Coronary artery (tissue), 2 donors: Measurements from ENCODE around the gene PAMR1.
A peak's percentile ranks its signal among the peaks of the same experiment; 100 is the strongest.
"Not testable (repeated sequence)": the region's sequence is repeated elsewhere in the genome, so short reads cannot be mapped to it uniquely, and the experiment has no call there.

Source experiments
- DNase-seq: peaks from one replicate; pipeline ENCODE4 v3.0.0-alpha.2; 2017; ENCODE audit warnings: low spot score
- H3K27ac ChIP-seq, 2 donors: fragments of 200-600 bp; sonication (generic); one replicate each; pipeline ENCODE4 v1.5.1; 2016 to 2019
- H3K4me3 ChIP-seq: fragments of 200-600 bp; sonication (generic); 2 replicates; pipeline ENCODE4 v1.5.1; 2016; ENCODE audit warnings: mild to moderate bottlenecking, moderate library complexity
- TF ChIP-seq, protein P1 (sequence below): fragments of 200-600 bp; sonication (generic); IDR thresholded peaks from one replicate; pipeline ENCODE4 v1.5.1; 2019; ENCODE audit warnings: antibody characterized with exemption

The PAMR1 gene

DNA sequence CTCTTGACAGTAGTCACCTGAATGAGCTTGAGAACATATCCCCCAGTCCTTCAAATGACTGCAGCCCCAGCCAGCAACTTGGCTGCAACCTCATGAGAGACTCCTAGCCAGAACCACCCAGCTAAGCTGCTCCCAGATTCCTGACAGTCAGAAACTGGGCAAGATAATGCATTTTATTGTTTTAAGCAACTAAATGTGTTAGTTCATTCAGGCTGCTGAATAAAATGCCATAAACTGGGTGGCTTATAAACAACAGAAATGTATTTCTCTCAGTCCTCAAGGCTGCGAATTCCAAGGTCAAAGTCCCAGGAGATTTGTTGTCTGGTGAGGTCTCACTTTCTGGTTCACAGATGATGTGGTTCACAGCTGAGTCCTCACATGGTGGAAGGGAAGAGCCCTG is 5.8 kb upstream of the PAMR1 start:
- TF ChIP-seq, protein P1, sequence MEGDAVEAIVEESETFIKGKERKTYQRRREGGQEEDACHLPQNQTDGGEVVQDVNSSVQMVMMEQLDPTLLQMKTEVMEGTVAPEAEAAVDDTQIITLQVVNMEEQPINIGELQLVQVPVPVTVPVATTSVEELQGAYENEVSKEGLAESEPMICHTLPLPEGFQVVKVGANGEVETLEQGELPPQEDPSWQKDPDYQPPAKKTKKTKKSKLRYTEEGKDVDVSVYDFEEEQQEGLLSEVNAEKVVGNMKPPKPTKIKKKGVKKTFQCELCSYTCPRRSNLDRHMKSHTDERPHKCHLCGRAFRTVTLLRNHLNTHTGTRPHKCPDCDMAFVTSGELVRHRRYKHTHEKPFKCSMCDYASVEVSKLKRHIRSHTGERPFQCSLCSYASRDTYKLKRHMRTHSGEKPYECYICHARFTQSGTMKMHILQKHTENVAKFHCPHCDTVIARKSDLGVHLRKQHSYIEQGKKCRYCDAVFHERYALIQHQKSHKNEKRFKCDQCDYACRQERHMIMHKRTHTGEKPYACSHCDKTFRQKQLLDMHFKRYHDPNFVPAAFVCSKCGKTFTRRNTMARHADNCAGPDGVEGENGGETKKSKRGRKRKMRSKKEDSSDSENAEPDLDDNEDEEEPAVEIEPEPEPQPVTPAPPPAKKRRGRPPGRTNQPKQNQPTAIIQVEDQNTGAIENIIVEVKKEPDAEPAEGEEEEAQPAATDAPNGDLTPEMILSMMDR: no peak
- Histone ChIP-seq H3K4me3 (no peak overlapping the region), H3K27ac (peak overlapping the region in 1 of 2 donors; percentile 24)
- no peak for DNase-seq

DNA sequence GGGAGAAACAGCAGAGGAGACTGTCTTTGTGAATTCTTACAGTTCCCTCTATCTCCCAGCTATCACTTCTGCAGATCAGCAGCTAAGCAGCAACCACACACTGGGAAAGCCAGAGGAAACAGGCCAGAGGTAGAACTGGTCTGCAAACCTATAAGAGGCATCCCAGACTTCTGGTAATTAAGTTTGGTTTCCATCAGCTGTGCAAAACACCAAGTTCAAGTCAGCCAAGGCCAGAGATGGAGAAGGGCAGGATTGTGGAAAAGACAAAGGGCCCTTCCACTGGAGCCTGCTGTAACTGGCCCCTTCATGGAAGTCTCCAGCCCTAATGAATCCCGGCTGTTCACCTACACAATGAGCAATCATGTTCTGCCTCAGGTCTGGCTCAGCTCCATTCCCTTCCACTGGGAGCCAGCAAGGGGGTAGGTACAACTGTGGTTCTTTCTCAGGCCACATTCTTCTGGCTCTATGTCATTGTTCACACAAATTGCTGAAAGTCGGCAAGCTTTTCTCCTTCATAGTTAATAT is 4.6 kb upstream of the PAMR1 start:
- DNase-seq: no peak
- TF ChIP-seq, protein P1: no peak
- H3K27ac ChIP-seq: peak overlapping the region in 1 of 2 donors; percentile 27
- no peak overlapping the region for H3K4me3 ChIP-seq

DNA sequence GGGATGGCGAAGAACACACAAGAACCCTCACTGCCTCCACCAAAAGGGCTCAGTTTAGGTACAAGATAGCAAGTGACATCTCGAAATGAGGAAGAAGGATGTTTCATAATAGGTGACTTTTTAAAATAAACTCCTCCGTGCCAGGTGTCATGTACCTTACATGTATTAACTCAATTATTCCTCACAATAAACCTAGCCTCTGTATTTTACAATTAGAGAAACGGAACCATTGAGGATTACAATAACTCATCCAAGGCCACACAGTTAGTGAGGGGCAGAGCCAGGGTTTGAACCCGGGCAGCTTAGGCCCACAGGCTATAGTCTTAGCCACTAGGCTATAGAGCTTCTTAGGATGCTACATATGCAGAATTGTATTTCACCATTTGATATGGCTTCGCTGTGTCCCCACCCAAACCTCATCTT is 965 bp upstream of the PAMR1 start:
- DNase-seq: no peak
- no peak overlapping the region for H3K4me3 ChIP-seq
- H3K27ac ChIP-seq: no peak overlapping the region
- TF ChIP-seq, protein P1: no peak

DNA sequence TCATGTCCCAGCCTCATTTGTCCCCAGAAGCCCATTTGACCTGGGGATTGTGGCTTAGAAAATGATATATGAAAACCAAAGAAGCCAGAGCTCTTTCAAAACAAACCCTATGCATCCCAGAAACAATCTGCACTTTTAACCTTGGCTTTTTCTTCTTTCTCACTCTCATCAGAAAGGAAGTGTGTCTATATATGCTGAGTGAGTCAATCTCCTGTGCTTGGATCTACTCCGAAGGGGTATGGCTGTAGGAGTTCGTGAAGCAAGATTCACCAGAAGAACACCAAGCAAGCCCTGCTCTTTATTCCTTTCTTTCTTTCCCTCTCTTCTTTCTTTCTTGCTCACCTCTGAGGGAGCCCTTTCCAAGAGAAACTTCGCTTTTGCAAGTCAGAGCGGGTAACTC is 636 bp downstream of the PAMR1 start:
- Histone ChIP-seq H3K27ac (peak overlapping the region in 1 of 2 donors; percentile 47), H3K4me3 (peak overlapping the region; percentile 64)
- no peak for DNase-seq
- TF ChIP-seq, protein P1: no peak

DNA sequence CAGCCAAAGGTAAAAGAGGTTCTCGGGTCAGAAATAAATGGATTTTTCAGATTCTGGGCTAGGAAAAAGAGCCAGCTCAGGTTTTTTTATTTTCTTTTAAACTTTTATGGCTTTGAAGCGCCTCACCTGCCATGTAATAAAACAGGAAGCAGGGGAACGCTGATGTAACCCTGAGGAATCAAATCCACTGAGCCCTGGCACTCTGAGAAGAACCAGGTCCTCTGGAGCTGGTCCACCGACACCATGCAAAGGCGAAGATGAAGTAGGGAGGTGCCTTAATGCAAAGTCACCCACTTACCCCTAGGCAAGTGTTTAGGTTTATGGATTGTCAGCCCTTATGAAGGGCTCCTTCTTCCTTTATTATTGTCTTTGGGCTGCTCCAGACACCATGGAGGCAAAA is 1.6 kb downstream of the PAMR1 start:
- TF ChIP-seq, protein P1: no peak
- Histone ChIP-seq H3K27ac (no peak overlapping the region), H3K4me3 (no peak overlapping the region)
- no peak for DNase-seq

DNA sequence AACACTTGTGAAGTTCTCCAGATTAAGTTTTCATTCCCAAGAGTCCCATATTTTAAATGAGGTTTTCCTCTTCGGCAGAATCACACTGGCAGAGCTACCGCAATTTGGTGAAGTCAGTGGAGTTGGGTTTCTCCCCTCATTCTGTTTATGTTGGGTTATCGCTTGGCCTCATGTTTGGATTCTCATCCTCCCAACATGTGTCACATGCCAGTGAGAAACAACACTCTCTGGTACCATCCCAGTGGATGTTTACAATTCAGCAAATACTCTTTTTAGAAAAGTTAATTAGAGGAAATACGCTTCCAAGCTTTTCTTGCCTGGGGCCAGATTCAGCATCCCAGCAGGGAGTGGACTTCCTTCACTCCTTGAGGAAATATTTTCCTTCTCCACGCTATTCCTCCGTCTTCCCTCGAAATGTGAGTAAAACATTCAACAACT is 2.1 kb downstream of the PAMR1 start:
- H3K4me3 ChIP-seq: no peak overlapping the region

DNA sequence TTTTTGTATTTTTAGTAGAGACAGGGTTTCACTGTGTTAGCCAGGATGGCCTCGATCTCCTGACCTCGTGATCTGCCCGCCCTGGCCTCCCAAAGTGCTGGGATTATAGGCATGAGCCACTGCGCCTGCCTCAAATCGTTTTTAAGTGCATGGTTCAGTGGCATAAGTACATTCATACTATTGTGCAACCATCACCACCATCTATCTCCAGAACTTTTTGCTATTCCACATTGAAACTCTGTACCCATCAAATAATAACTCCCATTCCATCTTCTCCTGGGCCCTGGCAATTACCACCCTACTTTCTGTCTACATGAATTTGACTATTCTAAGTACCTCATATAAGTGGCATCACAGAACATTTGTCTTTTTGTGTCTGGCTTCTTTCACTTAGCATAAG is 3.3 kb downstream of the PAMR1 start:
- not testable (repeated sequence) for H3K27ac ChIP-seq, DNase-seq, H3K4me3 ChIP-seq

More for the DNA sequence above, 2.1 kb downstream of the PAMR1 start:
- TF ChIP-seq, protein P1: no peak
- no peak overlapping the region for H3K27ac ChIP-seq
- DNase-seq: no peak
